Suprapubic skin (tissue), 4 donors: ENCODE measurements around the gene RIPOR2.

ENCODE experiments used
- EP300 ChIP-seq: sonication (generic); formaldehyde crosslinking; IDR thresholded peaks from one replicate; pipeline ENCODE4 v1.6.1; 2017; ENCODE audit warnings: antibody characterized with exemption
- POLR2A ChIP-seq, 2 donors: fragments of 450-650 bp; IDR thresholded peaks; one replicate each; pipeline ENCODE4 v1.6.1; 2017; ENCODE audit warnings: antibody characterized with exemption in 2 of 2, mild to moderate bottlenecking in 2 of 2, moderate library complexity in 2 of 2
- POLR2AphosphoS5 ChIP-seq, 3 donors: sonication (generic); formaldehyde crosslinking; IDR thresholded peaks; one replicate each; pipeline ENCODE4 v1.6.1; 2017; ENCODE audit warnings: antibody characterized with exemption in 3 of 3
- TF ChIP-seq, protein P1 (sequence below), 2 donors: fragments of 200-600 bp in 1 of 2; fragments of 450-650 bp in 1 of 2; sonication (generic) in 1 of 2; IDR thresholded peaks; one replicate each; pipeline ENCODE4 v1.5.1; 2016 to 2019; ENCODE audit warnings: antibody characterized with exemption in 2 of 2, mild to moderate bottlenecking in 1 of 2, moderate library complexity in 1 of 2

GRCh38 chr6:24768361-24768760, 167.4 kb downstream of the RIPOR2 start:
- TF ChIP-seq, protein P1, sequence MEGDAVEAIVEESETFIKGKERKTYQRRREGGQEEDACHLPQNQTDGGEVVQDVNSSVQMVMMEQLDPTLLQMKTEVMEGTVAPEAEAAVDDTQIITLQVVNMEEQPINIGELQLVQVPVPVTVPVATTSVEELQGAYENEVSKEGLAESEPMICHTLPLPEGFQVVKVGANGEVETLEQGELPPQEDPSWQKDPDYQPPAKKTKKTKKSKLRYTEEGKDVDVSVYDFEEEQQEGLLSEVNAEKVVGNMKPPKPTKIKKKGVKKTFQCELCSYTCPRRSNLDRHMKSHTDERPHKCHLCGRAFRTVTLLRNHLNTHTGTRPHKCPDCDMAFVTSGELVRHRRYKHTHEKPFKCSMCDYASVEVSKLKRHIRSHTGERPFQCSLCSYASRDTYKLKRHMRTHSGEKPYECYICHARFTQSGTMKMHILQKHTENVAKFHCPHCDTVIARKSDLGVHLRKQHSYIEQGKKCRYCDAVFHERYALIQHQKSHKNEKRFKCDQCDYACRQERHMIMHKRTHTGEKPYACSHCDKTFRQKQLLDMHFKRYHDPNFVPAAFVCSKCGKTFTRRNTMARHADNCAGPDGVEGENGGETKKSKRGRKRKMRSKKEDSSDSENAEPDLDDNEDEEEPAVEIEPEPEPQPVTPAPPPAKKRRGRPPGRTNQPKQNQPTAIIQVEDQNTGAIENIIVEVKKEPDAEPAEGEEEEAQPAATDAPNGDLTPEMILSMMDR (IDR thresholded peaks at IDR 0.05), result no peak
- no peak for TF ChIP-seq POLR2A (IDR thresholded peaks at IDR 0.05)
- no peak for TF ChIP-seq POLR2AphosphoS5 (IDR thresholded peaks at IDR 0.05)
- TF ChIP-seq EP300, result no peak
